Activated naive CD8-positive, alpha-beta T cell treated with anti-CD3 and anti-CD28 coated beads, Interleukin-2, amount 10 ng/mL, durations not matched to agents 7 days and 5 days (primary cell): ENCODE data around the gene INHBC. TPM values are rescaled to one million over a fixed set of nuclear protein-coding genes. Genes with fewer than 3 reads are reported as not detected.

ENCODE experiments used
- total RNA-seq, 2 experiments: library from RNA; stranded (reverse); gene quantifications; one replicate each; pipeline ENCODE4 v1.2.3, GENCODE V29; 2021

INHBC gene
- total RNA-seq, 2 experiments from 2014 or later: 0.14 TPM; not detected in 1

Other genes starting within 250 kb of the INHBC start
- 1 to 10 TPM; 1.7 to 2.4 TPM for gene NXPH4, start 218.0 kb upstream of the INHBC start, total RNA-seq
- gene SHMT2, start 205.1 kb upstream of the INHBC start, total RNA-seq: 100 to 1,000 TPM; 142 to 159 TPM
- gene STAC3, start 183.6 kb upstream of the INHBC start, total RNA-seq: 10 to 100 TPM; 10.7 to 11.4 TPM
- 10 to 100 TPM; 91.5 to 97.1 TPM for gene R3HDM2, start 3.7 kb upstream of the INHBC start, total RNA-seq
- not detected for gene INHBE, start 20.5 kb downstream of the INHBC start, total RNA-seq
- under 1 TPM; 0.54 to 0.86 TPM for gene GLI1, start 25.0 kb downstream of the INHBC start, total RNA-seq
- 100 to 1,000 TPM; 282 to 304 TPM for gene ARHGAP9, start 45.1 kb downstream of the INHBC start, total RNA-seq
- gene MARS1, start 53.3 kb downstream of the INHBC start, total RNA-seq: 100 to 1,000 TPM; 293 to 306 TPM
- gene DDIT3, start 85.7 kb downstream of the INHBC start, total RNA-seq: 10 to 100 TPM; 34.4 to 37.2 TPM
- 10 to 100 TPM; 94.2 to 96.7 TPM for gene MBD6, start 88.0 kb downstream of the INHBC start, total RNA-seq
- 10 to 100 TPM; 81.0 to 84.4 TPM for gene DCTN2, start 112.4 kb downstream of the INHBC start, total RNA-seq
- gene KIF5A, start 115.3 kb downstream of the INHBC start, total RNA-seq: 1 to 10 TPM; 1.4 to 1.6 TPM
- 10 to 100 TPM; 21.6 to 24.1 TPM for gene PIP4K2C, start 156.4 kb downstream of the INHBC start, total RNA-seq
- 10 to 100 TPM; 31.5 to 32.8 TPM for gene DTX3, start 170.0 kb downstream of the INHBC start, total RNA-seq
- gene ARHGEF25, start 176.7 kb downstream of the INHBC start, total RNA-seq: 1 to 10 TPM; 1.3 to 1.4 TPM
- under 1 TPM; 0.65 to 0.80 TPM for gene B4GALNT1, start 198.4 kb downstream of the INHBC start, total RNA-seq